Fibroblast of pulmonary artery (primary cell): Measurements from ENCODE around the gene ANTKMT.
"Not testable (repeated sequence)": the region's sequence is repeated elsewhere in the genome, so short reads cannot be mapped to it uniquely, and the experiment has no call there.

Source experiments
- DNase-seq: peaks from one replicate; pipeline ENCODE4 v3.0.0-alpha.2; 2010; ENCODE audit warnings: low read depth
- H3K4me3 ChIP-seq: replicated peaks from 2 replicates; pipeline ENCODE4 v1.5.1; 2011; ENCODE audit warnings: low read depth, mild to moderate bottlenecking, control low read depth, low read length, moderate library complexity
- TF ChIP-seq, protein P1 (sequence below): IDR thresholded peaks from 2 replicates; pipeline ENCODE4 v1.5.1; 2011; ENCODE audit warnings: mild to moderate bottlenecking, control low read depth, low read length, inconsistent platforms; ENCODE audit errors: missing control alignments

Gene ANTKMT

DNA sequence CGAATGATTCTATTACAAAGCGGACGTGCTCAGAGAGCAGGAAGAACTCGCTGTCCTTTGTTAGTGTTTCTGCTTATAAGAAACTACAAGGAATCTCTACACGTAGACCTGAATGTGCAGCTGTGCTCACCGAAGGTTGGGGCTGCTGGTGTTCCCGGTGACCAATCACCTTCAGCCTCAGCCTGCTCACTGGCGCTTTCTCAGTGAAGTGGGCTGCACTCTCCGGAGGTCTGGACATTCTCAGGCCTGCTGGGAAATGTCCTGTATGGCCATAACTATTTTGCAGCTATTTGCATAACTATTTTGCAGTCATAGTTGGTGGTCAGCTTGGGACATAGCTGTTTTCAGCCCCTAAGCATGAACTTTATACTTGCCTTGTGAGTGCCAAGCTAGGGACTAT, 29.5 kb downstream of the ANTKMT start:
- no peak for DNase-seq
- TF ChIP-seq, protein P1, sequence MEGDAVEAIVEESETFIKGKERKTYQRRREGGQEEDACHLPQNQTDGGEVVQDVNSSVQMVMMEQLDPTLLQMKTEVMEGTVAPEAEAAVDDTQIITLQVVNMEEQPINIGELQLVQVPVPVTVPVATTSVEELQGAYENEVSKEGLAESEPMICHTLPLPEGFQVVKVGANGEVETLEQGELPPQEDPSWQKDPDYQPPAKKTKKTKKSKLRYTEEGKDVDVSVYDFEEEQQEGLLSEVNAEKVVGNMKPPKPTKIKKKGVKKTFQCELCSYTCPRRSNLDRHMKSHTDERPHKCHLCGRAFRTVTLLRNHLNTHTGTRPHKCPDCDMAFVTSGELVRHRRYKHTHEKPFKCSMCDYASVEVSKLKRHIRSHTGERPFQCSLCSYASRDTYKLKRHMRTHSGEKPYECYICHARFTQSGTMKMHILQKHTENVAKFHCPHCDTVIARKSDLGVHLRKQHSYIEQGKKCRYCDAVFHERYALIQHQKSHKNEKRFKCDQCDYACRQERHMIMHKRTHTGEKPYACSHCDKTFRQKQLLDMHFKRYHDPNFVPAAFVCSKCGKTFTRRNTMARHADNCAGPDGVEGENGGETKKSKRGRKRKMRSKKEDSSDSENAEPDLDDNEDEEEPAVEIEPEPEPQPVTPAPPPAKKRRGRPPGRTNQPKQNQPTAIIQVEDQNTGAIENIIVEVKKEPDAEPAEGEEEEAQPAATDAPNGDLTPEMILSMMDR: no peak

DNA sequence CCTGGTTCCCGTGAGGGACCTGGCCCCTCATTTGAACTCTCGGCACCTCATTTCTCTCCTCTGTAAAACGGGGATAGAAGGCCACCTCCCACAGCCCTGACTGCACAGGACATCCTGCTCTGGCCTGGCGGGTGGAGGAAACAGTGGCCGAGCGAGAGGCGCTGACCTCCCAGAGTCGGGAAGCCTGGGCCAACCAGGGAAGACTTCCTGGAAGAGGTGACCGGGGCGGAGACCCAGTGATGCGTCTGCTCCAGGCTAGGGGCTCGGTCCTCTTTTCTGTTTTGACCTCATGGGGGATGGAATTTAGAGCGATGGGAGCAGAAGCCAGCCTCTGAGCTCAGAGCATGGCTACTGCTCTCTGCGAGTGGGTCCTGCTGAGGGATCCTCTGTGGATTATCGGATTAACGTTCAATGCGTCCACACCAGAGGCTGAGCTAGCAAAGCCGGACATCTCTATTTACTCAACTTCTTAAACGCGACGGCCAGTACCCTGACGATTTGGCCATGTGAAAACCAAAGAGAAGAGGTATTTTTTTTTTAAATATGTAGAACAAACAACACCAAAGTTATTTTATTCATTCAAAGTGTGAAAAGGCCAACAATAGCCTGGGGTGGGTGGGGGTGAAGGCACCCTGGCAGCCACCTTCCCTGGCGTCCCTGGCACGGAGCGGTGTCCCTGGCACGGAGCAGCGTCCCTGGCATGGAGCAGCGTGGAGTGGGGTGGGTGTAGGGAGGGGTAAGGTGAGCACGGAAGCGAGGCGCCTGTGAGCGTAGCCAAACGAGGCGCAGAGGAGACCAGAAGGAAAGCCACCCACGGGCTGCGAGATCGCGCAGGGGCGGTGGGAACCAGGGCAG, 30.4 kb downstream of the ANTKMT start:
- DNase-seq: no peak
- TF ChIP-seq, protein P1: no peak
- H3K4me3 ChIP-seq: no peak overlapping the region

More for the DNA sequence above, 29.5 kb downstream of the ANTKMT start:
- no peak overlapping the region for H3K4me3 ChIP-seq

DNA sequence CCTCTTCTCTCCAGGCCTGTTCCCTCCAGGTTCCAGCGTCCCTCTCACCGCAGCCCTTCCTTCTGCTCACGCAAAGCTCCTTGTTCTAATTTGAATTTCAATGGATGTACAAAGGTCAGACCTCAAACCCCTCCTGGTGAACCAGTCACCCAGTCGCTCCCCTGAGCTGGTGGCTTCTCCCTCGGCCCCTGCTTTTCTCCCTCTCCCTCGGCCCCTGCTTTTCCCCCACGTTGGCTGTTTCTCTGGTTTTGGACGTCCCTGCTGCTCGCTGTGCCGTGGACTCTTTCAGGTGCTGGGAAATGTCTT, 31.0 kb downstream of the ANTKMT start:
- DNase-seq: no peak
- H3K4me3 ChIP-seq: no peak overlapping the region
- TF ChIP-seq, protein P1: no peak

DNA sequence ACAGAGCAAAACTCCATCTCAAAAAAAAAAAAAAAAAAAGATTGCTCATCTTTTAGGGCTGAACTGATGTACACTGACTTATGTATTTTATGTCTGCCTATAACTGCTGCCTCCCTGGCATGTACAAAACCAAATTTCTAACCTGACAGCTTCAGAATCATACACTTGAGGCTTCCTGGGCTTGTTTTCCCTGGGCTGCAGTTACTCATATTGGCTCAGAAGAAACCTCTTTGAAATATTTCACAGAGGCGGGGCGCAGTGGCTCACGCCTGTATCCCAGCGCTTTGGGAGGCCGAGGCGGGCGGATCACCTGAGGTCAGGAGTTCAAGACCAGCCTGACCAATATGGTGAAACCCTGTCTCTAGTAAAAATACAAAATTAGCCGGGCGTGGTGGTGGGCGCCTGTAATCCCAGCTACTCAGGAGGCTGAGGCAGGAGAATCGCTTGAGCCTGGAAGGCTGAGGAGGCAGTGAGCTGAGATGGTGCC, 33.2 kb downstream of the ANTKMT start:
- DNase-seq, H3K4me3 ChIP-seq: not testable (repeated sequence)

DNA sequence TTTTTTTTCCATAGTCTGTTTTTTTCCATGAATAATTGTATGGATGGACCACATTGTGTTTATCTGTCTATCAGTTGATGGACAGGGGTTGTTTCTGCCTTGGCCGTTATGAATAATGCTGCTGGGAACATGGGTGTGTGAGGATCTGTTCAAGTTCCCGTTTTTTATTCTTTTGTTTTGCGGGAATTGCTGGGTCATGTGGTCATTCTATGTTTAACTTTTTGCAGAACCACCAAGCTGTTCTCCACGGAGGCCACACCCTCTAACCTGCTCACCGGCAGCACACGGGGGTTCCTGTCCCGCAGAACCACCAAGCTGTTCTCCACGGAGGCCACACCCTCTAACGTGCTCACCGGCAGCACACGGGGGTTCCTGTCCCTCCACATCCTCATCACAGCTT, 33.7 kb downstream of the ANTKMT start:
- DNase-seq: no peak
- no peak overlapping the region for H3K4me3 ChIP-seq
- TF ChIP-seq, protein P1: no peak

DNA sequence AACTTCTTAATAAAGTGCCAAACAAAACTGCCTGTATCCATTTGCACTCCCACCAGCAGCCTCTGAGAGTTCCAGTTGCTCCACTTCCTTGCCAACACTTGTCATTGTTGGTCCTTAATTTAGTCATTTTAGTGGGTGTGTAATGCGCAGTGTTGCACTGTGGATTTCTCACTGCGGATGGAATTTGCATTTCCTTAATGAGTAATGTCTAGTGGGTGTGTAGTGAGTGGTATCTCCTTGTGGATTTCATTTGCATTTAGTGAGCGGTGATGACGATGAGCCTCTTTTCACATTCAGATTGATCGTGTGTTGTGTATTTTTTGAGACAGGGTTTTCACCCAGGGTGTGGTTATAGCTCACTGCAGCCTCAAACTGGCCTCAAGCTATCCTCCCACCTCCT, 35.5 kb downstream of the ANTKMT start:
- DNase-seq: no peak
- TF ChIP-seq, protein P1: no peak
- H3K4me3 ChIP-seq: no peak overlapping the region

DNA sequence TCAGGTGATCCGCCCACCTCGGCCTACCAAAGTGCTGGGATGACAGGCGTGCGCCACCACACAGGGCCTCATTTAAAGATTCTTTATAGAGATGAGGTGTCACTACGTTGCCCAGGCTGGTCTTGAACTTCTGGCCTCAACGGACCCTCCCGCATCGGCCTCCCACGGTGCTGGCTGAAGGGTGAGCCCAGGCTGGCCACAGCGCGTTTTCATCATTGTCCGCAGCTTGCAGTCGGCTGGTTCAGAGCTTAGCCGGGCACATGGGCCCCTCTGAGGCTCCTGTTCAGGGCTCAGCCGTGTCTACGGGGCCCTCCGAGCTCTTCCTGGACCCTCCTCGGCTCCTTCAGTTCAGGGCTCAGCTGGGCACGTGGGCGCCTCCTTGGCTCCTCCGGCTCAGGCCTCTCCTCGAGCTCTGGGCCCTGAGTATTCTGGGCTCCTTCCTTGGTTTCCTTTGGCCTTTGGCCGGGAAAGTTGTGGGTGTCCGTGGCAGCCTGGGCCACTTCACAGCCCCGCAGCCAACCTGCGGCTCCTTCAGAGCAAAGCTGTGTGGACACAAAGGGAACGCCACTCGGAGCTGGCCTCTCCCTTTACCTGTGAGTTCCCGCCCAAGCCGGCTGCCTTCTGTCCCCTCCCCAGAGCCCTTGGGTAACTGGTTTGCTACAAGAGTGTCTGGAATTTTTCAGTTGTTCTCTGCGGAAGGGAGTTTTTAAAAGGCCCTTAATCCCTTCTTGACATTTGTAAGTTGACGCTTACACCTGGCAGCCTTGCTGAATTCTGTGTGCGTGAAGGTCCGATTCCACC, 38.4 kb downstream of the ANTKMT start:
- no peak for DNase-seq
- TF ChIP-seq, protein P1: no peak
- H3K4me3 ChIP-seq: no peak overlapping the region
